ENCODE measurements around the gene GPANK1.

Gene GPANK1

GRCh38 chr6:31614684-31615578, 49.9 kb downstream of the GPANK1 start, which contains the start of gene AIF1:
TSS of gene AIF1 (plus strand) at chr6:31615234. CDS start at chr6:31615330, 96 bp downstream.
- no peak for DNase-seq

GRCh38 chr6:31614075-31614619, 50.6 kb downstream of the GPANK1 start:
- DNase-seq, result no peak

Data from NCI-H1694 (cell line).